DND-41 (cell line): ENCODE results near the gene TBC1D5.

Experiments
- CTCF ChIP-seq: IDR thresholded peaks from 2 replicates; pipeline ENCODE4 v1.5.1; 2012; ENCODE audit warnings: borderline replicate concordance, low read length, moderate library complexity, mild to moderate bottlenecking; ENCODE audit not compliant: poor library complexity, severe bottlenecking; ENCODE audit errors: extremely low read depth
- EZH2 ChIP-seq: IDR thresholded peaks from 3 replicates; pipeline ENCODE4 v1.6.1; 2012; ENCODE audit warnings: borderline replicate concordance, low read depth, mild to moderate bottlenecking, moderate library complexity, low read length, inconsistent platforms; ENCODE audit not compliant: severe bottlenecking

GRCh38 chr3:17201538-17201937 lies 540.9 kb downstream of the TBC1D5 start:
- TF ChIP-seq CTCF (no peak), EZH2 (no peak)
